Endothelial cell of umbilical vein (primary cell): ENCODE results near the gene ICAM3. TPM values are rescaled to one million over a fixed set of nuclear protein-coding genes. Genes with fewer than 3 reads are reported as not detected.

Experiments used
- BruUV-seq: library from RNA; stranded (reverse); fragments of 400-500 nt; replicated peaks from 2 replicates; lab custom pipeline; 2021; lab: Mats Ljungman, UMichigan
- CTCF ChIA-PET: fragments of 300-600, 350-600 bp; sonication (Branson Sonifier 250); formaldehyde crosslinking; loops from one replicate; lab custom pipeline; 2021; ENCODE audit warnings: antibody characterized with exemption, inconsistent platforms; lab: Charles Lee
- POLR2A ChIA-PET: fragments of 300-600, 350-600 bp; sonication (Branson Sonifier 250); formaldehyde crosslinking; loops from one replicate; lab custom pipeline; 2021; ENCODE audit warnings: antibody characterized with exemption, inconsistent platforms; lab: Charles Lee
- DNase-seq: peaks from one replicate; pipeline ENCODE4 v3.0.0-alpha.2; 2011; ENCODE audit warnings: low read depth, low spot score
- FAIRE-seq: peaks from 2 replicates; lab custom pipeline; 2011; peaks lifted over from hg19 to GRCh38; lab: Jason Lieb, UNC
- H2AFZ ChIP-seq: 2 replicates; pipeline ENCODE4 v1.6.0; 2012; ENCODE audit warnings: low read depth, low read length, control low read depth, inconsistent platforms
- H3K27ac ChIP-seq: 2 replicates; pipeline ENCODE4 v1.5.1; 2011; ENCODE audit warnings: low read depth, mild to moderate bottlenecking, control low read depth, low read length, moderate library complexity; ENCODE audit not compliant: insufficient read depth
- H3K27me3 ChIP-seq, 2 experiments: 2 replicates each; pipeline versions ENCODE4 v1.6.0 to v1.6.1; 2011; ENCODE audit warnings: low read length in 2 of 2, mixed read lengths in 1 of 2; ENCODE audit not compliant: control insufficient read depth in 2 of 2, insufficient read depth in 2 of 2
- H3K36me3 ChIP-seq, 2 experiments: 2 replicates in 1 of 2; 3 replicates in 1 of 2; pipeline ENCODE4 v1.5.1; 2011; ENCODE audit warnings: low read length in 2 of 2, mild to moderate bottlenecking in 1 of 2, moderate library complexity in 1 of 2; ENCODE audit not compliant: control insufficient read depth in 2 of 2, insufficient read depth in 2 of 2; ENCODE audit errors: extremely low read depth in 1 of 2
- H3K4me1 ChIP-seq: 3 replicates; pipeline ENCODE4 v1.5.1; 2011; ENCODE audit warnings: mild to moderate bottlenecking, low read length; ENCODE audit not compliant: control insufficient read depth, insufficient read depth; ENCODE audit errors: extremely low read depth
- H3K4me2 ChIP-seq: 2 replicates; pipeline ENCODE4 v1.6.1; 2011; ENCODE audit warnings: low read length, control low read depth, mixed read lengths; ENCODE audit not compliant: insufficient read depth
- H3K4me3 ChIP-seq, 3 experiments: fragments of 200-600 bp in 1 of 3; sonication (generic), shearing (Covaris generic) in 1 of 3; replicated peaks in 1 of 3; 2 replicates each; pipeline ENCODE4 v1.5.1; 2011 to 2016; ENCODE audit warnings: control low read depth in 3 of 3, low read length in 3 of 3, mild to moderate bottlenecking in 2 of 3, inconsistent platforms in 1 of 3, low read depth in 1 of 3, moderate library complexity in 1 of 3; ENCODE audit not compliant: insufficient read depth in 1 of 3
- H3K79me2 ChIP-seq: 2 replicates; pipeline ENCODE4 v1.6.0; 2012; ENCODE audit warnings: low read length, inconsistent platforms; ENCODE audit not compliant: control insufficient read depth, insufficient read depth
- H3K9ac ChIP-seq: replicated peaks from 2 replicates; pipeline ENCODE3; 2011; ENCODE audit warnings: low read length, control low read depth; ENCODE audit not compliant: insufficient read depth; ENCODE audit errors: extremely low read depth
- H3K9me1 ChIP-seq: replicated peaks from 3 replicates; pipeline ENCODE4 v1.6.0; 2011; ENCODE audit warnings: mild to moderate bottlenecking, low read length; ENCODE audit not compliant: control insufficient read depth, insufficient read depth; ENCODE audit errors: extremely low read depth
- H3K9me3 ChIP-seq: replicated peaks from 2 replicates; pipeline ENCODE4 v1.5.1; 2012; ENCODE audit warnings: low read length, inconsistent platforms; ENCODE audit not compliant: control insufficient read depth, insufficient read depth
- H4K20me1 ChIP-seq: replicated peaks from 2 replicates; pipeline ENCODE3; 2011; ENCODE audit warnings: mild to moderate bottlenecking, low read length; ENCODE audit not compliant: control insufficient read depth, insufficient read depth; ENCODE audit errors: extremely low read depth
- EZH2 ChIP-seq: IDR thresholded peaks from 2 replicates; pipeline ENCODE4 v1.6.1; 2012; ENCODE audit warnings: borderline replicate concordance, low read depth, mild to moderate bottlenecking, moderate library complexity, low read length, inconsistent platforms; ENCODE audit not compliant: severe bottlenecking
- FOS ChIP-seq: IDR thresholded peaks from 2 replicates; pipeline ENCODE4 v1.6.1; 2011; ENCODE audit warnings: mild to moderate bottlenecking, low read length, moderate library complexity, borderline replicate concordance; ENCODE audit not compliant: insufficient read depth
- GATA2 ChIP-seq: IDR thresholded peaks from 2 replicates; pipeline ENCODE4 v1.7.0; 2011; ENCODE audit warnings: low read depth, mild to moderate bottlenecking, moderate library complexity, mixed read lengths, low read length; ENCODE audit not compliant: insufficient read length, insufficient read depth
- JUN ChIP-seq: IDR thresholded peaks from 2 replicates; pipeline ENCODE4 v1.6.1; 2011; ENCODE audit warnings: borderline replicate concordance, low read depth; ENCODE audit not compliant: insufficient read length, insufficient read depth
- MAX ChIP-seq: IDR thresholded peaks from 2 replicates; pipeline ENCODE4 v1.6.1; 2011; ENCODE audit not compliant: insufficient read depth, insufficient read length
- MYC ChIP-seq: IDR thresholded peaks from one replicate; pipeline ENCODE4 v1.6.1; 2011; ENCODE audit warnings: mild to moderate bottlenecking, low read depth, low read length
- POLR2A ChIP-seq: IDR thresholded peaks from 2 replicates; pipeline ENCODE4 v1.6.1; 2012; ENCODE audit warnings: low read depth, mild to moderate bottlenecking, control low read depth, low read length
- POLR2AphosphoS5 ChIP-seq: IDR thresholded peaks from 2 replicates; pipeline ENCODE4 v1.6.1; 2012; ENCODE audit warnings: low read depth, mild to moderate bottlenecking, control low read depth, low read length, moderate library complexity; ENCODE audit not compliant: insufficient read depth
- dilution Hi-C: fragments of 300-500 bp; cut with MboI; formaldehyde crosslinking; loops from one replicate; pipeline ENCODE4 v1.15.0; 2019; ENCODE audit warnings: low sequenced_read_pairs; ENCODE audit not compliant: extremely low pct_ligation_motif_present
- intact Hi-C: fragments of 100-400 bp; cut with micrococcal nuclease; formaldehyde crosslinking; loops from one replicate; pipeline ENCODE4 v1.10.0; 2022
- polyA plus RNA-seq, 4 experiments: library from polyadenylated mRNA; depleted of rRNA in 3 of 4; stranded (reverse) in 3 of 4; unstranded in 1 of 4; fragments of >200 nt; gene quantifications; 2 replicates each; pipeline versions ENCODE4 v1.2.1 to v1.2.3, GENCODE V29; 2011 to 2012; ENCODE audit warnings: missing spikeins in 1 of 4
- total RNA-seq: library from RNA; stranded (reverse); gene quantifications from 2 replicates; pipeline ENCODE4 v1.2.3, GENCODE V29; 2021
- TF ChIP-seq, protein P1 (sequence below), 2 donors: IDR thresholded peaks; 1 replicate in 1 of 2; 2 replicates in 1 of 2; pipeline ENCODE4 v1.5.1; 2011; ENCODE audit warnings: low read length in 2 of 2, mild to moderate bottlenecking in 2 of 2, moderate library complexity in 2 of 2, control low read depth in 1 of 2, inconsistent platforms in 1 of 2, low read depth in 1 of 2; ENCODE audit not compliant: insufficient read depth in 1 of 2; ENCODE audit errors: extremely low read depth in 1 of 2

Gene ICAM3
- total and polyA plus RNA-seq, 2 donors (not counting 3 experiments of a cell fraction or from before 2014, with no cell fraction given), result 6.7 to 11.6 TPM

GRCh38 chr19:10284960-10285278, 54.5 kb downstream of the ICAM3 start:
- Histone ChIP-seq H3K36me3 (peaks cover 0 to 4% of the 10 kb centered on the region in 2 experiments), H3K4me3 (no peak overlapping the region), H3K79me2 (no peaks in the 10 kb centered on the region), H3K4me1 (peaks cover 14% of the 10 kb centered on the region), H3K27ac (no peak overlapping the region), H2AFZ (no peak overlapping the region), H4K20me1 (no peaks in the 10 kb centered on the region), H3K9ac (no peak overlapping the region), H3K9me1 (no peaks in the 10 kb centered on the region), H3K4me2 (no peak overlapping the region), H3K9me3 (no peaks in the 10 kb centered on the region), H3K27me3 (peaks cover under 1 to 8% of the 10 kb centered on the region in 2 experiments)
- ChIA-PET POLR2A (no interaction called here), CTCF (interaction anchor here (1.5 to 4.1 kb wide), 3 partner anchors 13 to 104 kb away, joined by 4 to 14 read pairs (median 8); partner anchors contain the start of gene ICAM1)
- TF ChIP-seq, protein P1, sequence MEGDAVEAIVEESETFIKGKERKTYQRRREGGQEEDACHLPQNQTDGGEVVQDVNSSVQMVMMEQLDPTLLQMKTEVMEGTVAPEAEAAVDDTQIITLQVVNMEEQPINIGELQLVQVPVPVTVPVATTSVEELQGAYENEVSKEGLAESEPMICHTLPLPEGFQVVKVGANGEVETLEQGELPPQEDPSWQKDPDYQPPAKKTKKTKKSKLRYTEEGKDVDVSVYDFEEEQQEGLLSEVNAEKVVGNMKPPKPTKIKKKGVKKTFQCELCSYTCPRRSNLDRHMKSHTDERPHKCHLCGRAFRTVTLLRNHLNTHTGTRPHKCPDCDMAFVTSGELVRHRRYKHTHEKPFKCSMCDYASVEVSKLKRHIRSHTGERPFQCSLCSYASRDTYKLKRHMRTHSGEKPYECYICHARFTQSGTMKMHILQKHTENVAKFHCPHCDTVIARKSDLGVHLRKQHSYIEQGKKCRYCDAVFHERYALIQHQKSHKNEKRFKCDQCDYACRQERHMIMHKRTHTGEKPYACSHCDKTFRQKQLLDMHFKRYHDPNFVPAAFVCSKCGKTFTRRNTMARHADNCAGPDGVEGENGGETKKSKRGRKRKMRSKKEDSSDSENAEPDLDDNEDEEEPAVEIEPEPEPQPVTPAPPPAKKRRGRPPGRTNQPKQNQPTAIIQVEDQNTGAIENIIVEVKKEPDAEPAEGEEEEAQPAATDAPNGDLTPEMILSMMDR (IDR thresholded peaks at IDR 0.05; ENCODE audit: extremely low read depth in 1 of 2, insufficient read depth in 1 of 2, low read depth in 1 of 2, low read length in 2 of 2), result no peak
- intact Hi-C loops, result no loop called here
- no peak for FAIRE-seq
- dilution Hi-C loops, result no loop called here
- no TSS peak for BruUV-seq
- DNase-seq, result no peak

GRCh38 chr19:10284065-10284959, 55.1 kb downstream of the ICAM3 start:
- intact Hi-C loops, result no loop called here
- Histone ChIP-seq H4K20me1 (no peaks in the 10 kb centered on the region), H3K27me3 (peaks cover 0 to 4% of the 10 kb centered on the region in 2 experiments), H3K9me1 (no peaks in the 10 kb centered on the region), H3K27ac (no peak overlapping the region), H3K9me3 (no peaks in the 10 kb centered on the region), H3K9ac (no peak overlapping the region), H3K4me1 (peaks cover 12% of the 10 kb centered on the region), H3K79me2 (no peaks in the 10 kb centered on the region), H3K4me2 (no peak overlapping the region), H2AFZ (no peak overlapping the region), H3K36me3 (peaks cover 0 to 4% of the 10 kb centered on the region in 2 experiments), H3K4me3 (no peak overlapping the region)
- no peak for DNase-seq
- no TSS peak for BruUV-seq
- CTCF ChIA-PET, result interaction anchor here (1.5 to 4.1 kb wide), 3 partner anchors 13 to 105 kb away, joined by 4 to 14 read pairs (median 8); partner anchors contain the start of gene ICAM1
- no peak for TF ChIP-seq GATA2
- TF ChIP-seq MYC, result no peak
- TF ChIP-seq, protein P1 (IDR thresholded peaks at IDR 0.05; ENCODE audit: extremely low read depth in 1 of 2, insufficient read depth in 1 of 2, low read depth in 1 of 2, low read length in 2 of 2), result no peak
- TF ChIP-seq POLR2AphosphoS5, result no peak
- TF ChIP-seq MAX, result no peak
- no peak for TF ChIP-seq EZH2
- TF ChIP-seq JUN, result no peak
- no peak for TF ChIP-seq FOS
- no peak for TF ChIP-seq POLR2A
- no peak for FAIRE-seq
- dilution Hi-C loops, result no loop called here
- POLR2A ChIA-PET, result no interaction called here
